HL-60/S4 treated with phorbol 12-myristate 13-acetate at 8.2 ng/mL for 4 days and 3 days (cell line): ENCODE data around the gene DENND4B.
"Not testable (repeated sequence)": the region's sequence is repeated elsewhere in the genome, so short reads cannot be mapped to it uniquely, and the experiment has no call there.

Source experiments
- in situ Hi-C: fragments of 300-500 bp; cut with MboI; formaldehyde crosslinking; loops from 2 replicates; pipeline ENCODE4 v1.15.0; 2022; ENCODE audit warnings: low sequenced_read_pairs

DENND4B gene

DNA sequence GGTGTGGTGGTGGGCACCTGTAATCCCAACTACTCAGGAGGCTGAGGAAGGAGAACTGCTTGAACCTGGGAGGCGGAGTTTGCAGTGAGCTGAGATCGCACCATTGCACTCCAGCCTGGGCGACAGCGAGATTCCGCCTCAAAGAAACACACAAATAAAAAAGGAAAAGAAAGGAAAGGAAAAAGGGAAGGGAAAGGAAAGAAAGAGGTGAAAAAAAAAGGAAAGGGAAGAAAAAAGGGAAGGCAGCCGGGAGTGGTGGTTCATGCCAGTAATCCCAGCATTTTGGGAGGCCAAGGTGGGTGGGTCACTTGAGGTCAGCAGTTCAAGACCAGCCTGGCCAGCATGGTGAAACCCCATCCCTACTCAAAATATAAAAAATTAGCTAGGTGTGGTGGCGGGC is 55.5 kb downstream of the DENND4B start:
- in situ Hi-C loops, result not testable (repeated sequence)

- in situ Hi-C loops, result no loop called here
Measured at GRCh38 chr1:153888533-153888932, 58.0 kb downstream of the DENND4B start.

DNA sequence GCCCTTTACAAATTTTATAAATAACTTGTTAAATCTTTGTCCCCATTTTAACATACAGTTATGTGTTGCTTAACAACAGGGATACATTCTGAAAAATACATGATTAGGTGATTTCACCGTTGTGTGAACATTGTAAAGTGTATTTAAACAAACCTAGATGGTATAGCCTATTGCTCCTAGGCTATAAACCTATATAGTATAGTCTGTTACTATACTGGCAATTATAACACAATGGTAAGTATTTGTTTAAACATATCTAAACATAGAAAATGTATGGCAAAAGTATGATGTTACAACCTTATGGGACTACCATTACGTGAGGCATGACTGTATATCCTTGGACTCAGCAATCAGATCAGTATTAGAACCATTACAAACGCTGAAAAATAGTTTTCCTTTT is 60.4 kb downstream of the DENND4B start:
- in situ Hi-C loops, result no loop called here

- in situ Hi-C loops, result no loop called here
Measured at GRCh38 chr1:153883223-153883622, 63.3 kb downstream of the DENND4B start.

- in situ Hi-C loops, result no loop called here
Measured at GRCh38 chr1:153882296-153882912, 64.1 kb downstream of the DENND4B start.

GRCh38 chr1:153881751-153882150 is 64.8 kb downstream of the DENND4B start:
- in situ Hi-C loops, result no loop called here

GRCh38 chr1:153880962-153881361 is 65.6 kb downstream of the DENND4B start:
- in situ Hi-C loops, result no loop called here

GRCh38 chr1:153880024-153880423 is 66.5 kb downstream of the DENND4B start:
- in situ Hi-C loops, result no loop called here
